Endodermal cell (in vitro differentiated cells): Measurements from ENCODE around the gene DOP1A. TPM values are rescaled to one million over a fixed set of nuclear protein-coding genes. Genes with fewer than 3 reads are reported as not detected.

Experiments
- DNase-seq: peaks from one replicate; pipeline ENCODE4 v3.0.0-alpha.2; 2017
- H3K27ac ChIP-seq: 2 replicates; pipeline ENCODE4 v1.5.1; 2013; ENCODE audit warnings: mild to moderate bottlenecking, low read depth, low read length, moderate library complexity
- H3K27me3 ChIP-seq: 2 replicates; pipeline ENCODE4 v1.6.1; 2013; ENCODE audit warnings: mild to moderate bottlenecking, low read length, moderate library complexity; ENCODE audit not compliant: insufficient read depth, control insufficient read depth, poor library complexity, severe bottlenecking
- H3K36me3 ChIP-seq: 2 replicates; pipeline ENCODE4 v1.7.0; 2013; ENCODE audit warnings: mild to moderate bottlenecking, low read length, moderate library complexity; ENCODE audit not compliant: control insufficient read depth, insufficient read depth
- H3K4me1 ChIP-seq: one replicate; pipeline ENCODE4 v1.7.0; 2013; ENCODE audit warnings: low read length; ENCODE audit not compliant: control insufficient read depth, insufficient read depth
- H3K4me3 ChIP-seq: 2 replicates; pipeline ENCODE4 v1.5.1; 2013; ENCODE audit warnings: mild to moderate bottlenecking, low read length, moderate library complexity
- H3K9ac ChIP-seq: 2 replicates; pipeline ENCODE4 v1.6.1; 2013; ENCODE audit warnings: mild to moderate bottlenecking, low read length, moderate library complexity; ENCODE audit not compliant: poor library complexity, severe bottlenecking; ENCODE audit errors: extremely low read depth
- H3K9me3 ChIP-seq: 2 replicates; pipeline ENCODE4 v1.6.1; 2013; ENCODE audit warnings: mild to moderate bottlenecking, low read length, moderate library complexity; ENCODE audit not compliant: control insufficient read depth
- H3K27ac Mint-ChIP-seq: 2 replicates; pipeline ENCODE4 v1.8.0; 2020; ENCODE audit warnings: mixed read lengths
- H3K27me3 Mint-ChIP-seq: 2 replicates; pipeline ENCODE4 v1.8.0; 2021; ENCODE audit warnings: mild to moderate bottlenecking, mixed read lengths; ENCODE audit not compliant: insufficient read depth
- H3K36me3 Mint-ChIP-seq: 2 replicates; pipeline ENCODE4 v1.8.0; 2020; ENCODE audit warnings: low read depth, mixed read lengths
- H3K4me1 Mint-ChIP-seq: 2 replicates; pipeline ENCODE4 v1.8.0; 2020; ENCODE audit warnings: mixed read lengths
- H3K4me3 Mint-ChIP-seq: 2 replicates; pipeline ENCODE4 v1.8.0; 2020; ENCODE audit warnings: mild to moderate bottlenecking, moderate library complexity, mixed read lengths
- H3K9me3 Mint-ChIP-seq: 2 replicates; pipeline ENCODE4 v1.8.0; 2020; ENCODE audit warnings: mild to moderate bottlenecking, mixed read lengths
- CTCF ChIP-seq: fragments of 200-600 bp; sonication (generic); conservative IDR thresholded peaks from 2 replicates; pipeline ENCODE4 v1.5.0; 2021; ENCODE audit warnings: antibody characterized with exemption, mild to moderate bottlenecking
- total RNA-seq, 2 donors: library from RNA; stranded (reverse); fragmentation: NEBNext Ultra II Directional in 1 of 2; extraction: Animal tissue kit (Norgen Biotek cat#: 25700) in 1 of 2; gene quantifications; 2 replicates in 1 of 2; 3 replicates in 1 of 2; pipeline ENCODE4 v1.2.1, GENCODE V29; 2021

Gene DOP1A
- total RNA-seq, 2 donors from 2014 or later, result 32.2 to 36.0 TPM

- no peaks in the 10 kb centered on the region for H3K36me3 Mint-ChIP-seq
- DNase-seq, result no peak
- H3K27ac Mint-ChIP-seq, result no peak overlapping the region
- Histone ChIP-seq H3K4me3 (no peak overlapping the region), H3K9ac (no peak overlapping the region), H3K27ac (no peak overlapping the region), H3K36me3 (no peaks in the 10 kb centered on the region), H3K9me3 (no peaks in the 10 kb centered on the region), H3K27me3 (no peaks in the 10 kb centered on the region), H3K4me1 (no peaks in the 10 kb centered on the region)
- TF ChIP-seq CTCF, result no peak
- no peaks in the 10 kb centered on the region for H3K9me3 Mint-ChIP-seq
- peaks cover 9% of the 10 kb centered on the region for H3K4me1 Mint-ChIP-seq
- H3K27me3 Mint-ChIP-seq, result no peaks in the 10 kb centered on the region
- H3K4me3 Mint-ChIP-seq, result no peak overlapping the region
These were observed 149.3 kb downstream of the DOP1A start for GRCh38 chr6:83216806-83217205.

Other genes with a start within 250 kb of the DOP1A start
- gene UBE3D, start 1.8 kb upstream of the DOP1A start, total RNA-seq, result 10 to 100 TPM; 16.2 to 18.0 TPM
- 100 to 1,000 TPM in 1 of 2 donors, 10 to 100 TPM in 1; 78.3 to 101 TPM for gene PGM3, start 125.6 kb downstream of the DOP1A start, total RNA-seq
- 1 to 10 TPM; 6.0 to 8.1 TPM for gene RWDD2A, start 125.7 kb downstream of the DOP1A start, total RNA-seq